Measurements from ENCODE around the gene TMEM115.

The TMEM115 gene

GRCh38 chr3:50355829-50356552, 3.3 kb downstream of the TMEM115 start:
- Histone ChIP-seq H4K20me1 (peaks cover 82% of the 10 kb centered on the region), H3K4me3 (peak overlapping the region; percentile 90), H3K27ac (no peak overlapping the region), H3K9ac (peak overlapping the region; percentile 95), H3K36me3 (peaks cover 63% of the 10 kb centered on the region), H3K27me3 (no peaks in the 10 kb centered on the region), H3K9me3 (no peaks in the 10 kb centered on the region), H3K4me2 (peak overlapping the region; percentile 100), H3K4me1 (peaks cover 55% of the 10 kb centered on the region)
- no peak for TF ChIP-seq Cebpa-rat (IDR thresholded peaks at IDR 0.05)

GRCh38 chr3:50354850-50355249, 4.5 kb downstream of the TMEM115 start:
- peak overlapping the region; percentile 15; the same call in 1 of the 2 replicates for H3K9ac ChIP-seq
- no peak for TF ChIP-seq Cebpa-rat (IDR thresholded peaks at IDR 0.05)
- no peak overlapping the region for H3K27ac ChIP-seq
- no peak overlapping the region for H3K4me2 ChIP-seq
- no peak overlapping the region for H3K4me3 ChIP-seq
- peaks cover 84% of the 10 kb centered on the region for H4K20me1 ChIP-seq
- peaks cover 57% of the 10 kb centered on the region for H3K4me1 ChIP-seq
- H3K27me3 ChIP-seq: no peaks in the 10 kb centered on the region
- no peaks in the 10 kb centered on the region for H3K9me3 ChIP-seq
- peaks cover 63% of the 10 kb centered on the region for H3K36me3 ChIP-seq

- H3K27ac ChIP-seq: no peak overlapping the region
- H3K36me3 ChIP-seq: peaks cover 63% of the 10 kb centered on the region
These were observed 5.0 kb downstream of the TMEM115 start for GRCh38 chr3:50354186-50354764.

GRCh38 chr3:50353245-50354004, 5.9 kb downstream of the TMEM115 start:
- no peak for TF ChIP-seq Cebpa-rat (IDR thresholded peaks at IDR 0.05)
- H3K9ac ChIP-seq: peak overlapping the region; percentile 29; the same call in 1 of the 2 replicates
- H4K20me1 ChIP-seq: peaks cover 86% of the 10 kb centered on the region
- H3K27me3 ChIP-seq: no peaks in the 10 kb centered on the region
- H3K9me3 ChIP-seq: no peaks in the 10 kb centered on the region
- no peak overlapping the region for H3K27ac ChIP-seq
- H3K4me1 ChIP-seq: peaks cover 64% of the 10 kb centered on the region
- H3K4me2 ChIP-seq: no peak overlapping the region
- H3K4me3 ChIP-seq: no peak overlapping the region
- peaks cover 71% of the 10 kb centered on the region for H3K36me3 ChIP-seq

More at GRCh38 chr3:50354186-50354764, 5.0 kb downstream of the TMEM115 start:
- no peak overlapping the region for H3K4me3 ChIP-seq
- H3K9ac ChIP-seq: peak overlapping the region; percentile 29
- H3K4me1 ChIP-seq: peaks cover 60% of the 10 kb centered on the region
- no peak for TF ChIP-seq Cebpa-rat (IDR thresholded peaks at IDR 0.05)
- peaks cover 90% of the 10 kb centered on the region for H4K20me1 ChIP-seq
- no peak overlapping the region for H3K4me2 ChIP-seq
- no peaks in the 10 kb centered on the region for H3K27me3 ChIP-seq
- H3K9me3 ChIP-seq: no peaks in the 10 kb centered on the region

- Histone ChIP-seq H3K27me3 (no peaks in the 10 kb centered on the region), H4K20me1 (peaks cover 79% of the 10 kb centered on the region), H3K4me1 (peaks cover 59% of the 10 kb centered on the region), H3K9me3 (no peaks in the 10 kb centered on the region), H3K27ac (no peak overlapping the region), H3K36me3 (peaks cover 71% of the 10 kb centered on the region), H3K4me3 (no peak overlapping the region), H3K4me2 (no peak overlapping the region), H3K9ac (no peak overlapping the region)
- no peak for TF ChIP-seq Cebpa-rat (IDR thresholded peaks at IDR 0.05)
These were observed 6.5 kb downstream of the TMEM115 start for GRCh38 chr3:50352781-50353180.

- Histone ChIP-seq H3K27me3 (no peaks in the 10 kb centered on the region), H4K20me1 (peaks cover 64% of the 10 kb centered on the region), H3K4me1 (peaks cover 46% of the 10 kb centered on the region), H3K4me2 (peak overlapping the region; percentile 98), H3K27ac (no peak overlapping the region), H3K9me3 (no peaks in the 10 kb centered on the region), H3K36me3 (peaks cover 61% of the 10 kb centered on the region), H3K4me3 (peak overlapping the region; percentile 74), H3K9ac (peak overlapping the region; percentile 85)
- no peak for TF ChIP-seq Cebpa-rat (IDR thresholded peaks at IDR 0.05)
These were observed 8.0 kb downstream of the TMEM115 start for GRCh38 chr3:50351323-50351697.

GRCh38 chr3:50350527-50351322, 8.6 kb downstream of the TMEM115 start, which contains the start of the genes CYB561D2 and NPRL2:
Gene CYB561D2 (plus strand): TSS chr3:50350862. CDS start chr3:50351434, 572 bp downstream.
Gene NPRL2 (minus strand): TSS chr3:50350775. CDS start chr3:50350652, 123 bp downstream.
- peak within 1 kb of the TSS; percentile 87 for H3K27ac ChIP-seq
- no peak for TF ChIP-seq Cebpa-rat (IDR thresholded peaks at IDR 0.05)

GRCh38 chr3:50350213-50350526, 9.2 kb downstream of the TMEM115 start:
- no peak for TF ChIP-seq Cebpa-rat (IDR thresholded peaks at IDR 0.05)
- H3K4me2 ChIP-seq: peak overlapping the region; percentile 98
- H3K4me3 ChIP-seq: peak overlapping the region; percentile 74
- H3K36me3 ChIP-seq: peaks cover 50% of the 10 kb centered on the region
- peaks cover 53% of the 10 kb centered on the region for H4K20me1 ChIP-seq
- H3K9me3 ChIP-seq: no peaks in the 10 kb centered on the region
- H3K27me3 ChIP-seq: peaks cover 7% of the 10 kb centered on the region; the same call in 1 of the 2 replicates
- H3K4me1 ChIP-seq: peaks cover 46% of the 10 kb centered on the region
- H3K27ac ChIP-seq: peak overlapping the region; percentile 87
- H3K9ac ChIP-seq: peak overlapping the region; percentile 85

More at GRCh38 chr3:50350527-50351322, 8.6 kb downstream of the TMEM115 start, which contains the start of the genes CYB561D2 and NPRL2:
- peak within 1 kb of the TSS; percentile 98 for H3K4me2 ChIP-seq
- H3K36me3 ChIP-seq: peaks cover 55% of the 10 kb centered on the region
- peak within 1 kb of the TSS; percentile 85 for H3K9ac ChIP-seq
- H3K9me3 ChIP-seq: no peaks in the 10 kb centered on the region
- peak within 1 kb of the TSS; percentile 74 for H3K4me3 ChIP-seq
- peaks cover 2% of the 10 kb centered on the region; the same call in 1 of the 2 replicates for H3K27me3 ChIP-seq
- peaks cover 46% of the 10 kb centered on the region for H3K4me1 ChIP-seq
- peaks cover 59% of the 10 kb centered on the region for H4K20me1 ChIP-seq
